Hepatocyte (in vitro differentiated cells): Measurements from ENCODE around the gene ZNF276.

Experiments used
- EZH2 ChIP-seq: fragments of 200-600 bp; sonication (generic); IDR thresholded peaks from 2 replicates; pipeline ENCODE4 v1.6.1; 2016; ENCODE audit warnings: antibody characterized with exemption, mild to moderate bottlenecking, borderline replicate concordance
- TF ChIP-seq, protein P1 (sequence below): fragments of 200-600 bp; sonication (generic); IDR thresholded peaks from 2 replicates; pipeline ENCODE4 v1.5.1; 2016; ENCODE audit warnings: antibody characterized with exemption, mild to moderate bottlenecking; ENCODE audit not compliant: poor library complexity

DNA sequence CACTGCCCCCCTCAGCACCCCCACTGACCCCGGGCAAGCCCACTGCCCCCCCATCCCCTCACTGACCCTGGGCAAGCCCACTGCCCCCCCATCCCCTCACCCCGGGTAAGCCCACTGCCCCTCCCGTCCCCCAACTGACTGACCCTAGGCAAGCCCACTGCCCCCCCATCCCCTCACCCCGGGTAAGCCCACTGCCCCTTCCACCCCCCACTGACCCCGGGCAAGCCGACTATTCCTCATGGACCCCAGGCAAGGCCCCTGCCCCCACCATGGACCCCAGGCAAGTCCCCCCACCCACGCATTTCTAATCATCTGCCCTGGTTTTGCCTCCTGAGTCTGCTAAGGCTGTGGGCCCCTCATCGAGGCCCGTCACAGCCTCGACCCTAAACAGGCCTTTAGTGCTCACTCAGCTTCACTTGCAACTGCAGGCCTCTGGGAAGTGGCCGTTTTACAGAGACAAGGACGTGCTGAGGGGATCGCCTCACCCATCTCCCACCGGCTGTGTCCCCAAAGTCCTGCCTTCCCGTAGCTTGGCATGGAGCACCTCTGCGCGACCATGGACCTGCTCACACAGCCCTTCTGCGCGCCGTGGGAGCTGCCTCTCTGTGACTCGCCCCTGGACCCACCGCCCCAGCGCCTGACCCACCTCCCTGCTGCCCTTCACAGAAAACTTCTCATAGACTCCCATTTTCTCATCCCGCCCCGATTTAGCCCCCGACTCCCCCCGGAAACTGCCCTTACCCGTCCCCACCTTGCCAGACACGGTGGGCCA, 4.2 kb upstream of the ZNF276 start:
- TF ChIP-seq, protein P1, sequence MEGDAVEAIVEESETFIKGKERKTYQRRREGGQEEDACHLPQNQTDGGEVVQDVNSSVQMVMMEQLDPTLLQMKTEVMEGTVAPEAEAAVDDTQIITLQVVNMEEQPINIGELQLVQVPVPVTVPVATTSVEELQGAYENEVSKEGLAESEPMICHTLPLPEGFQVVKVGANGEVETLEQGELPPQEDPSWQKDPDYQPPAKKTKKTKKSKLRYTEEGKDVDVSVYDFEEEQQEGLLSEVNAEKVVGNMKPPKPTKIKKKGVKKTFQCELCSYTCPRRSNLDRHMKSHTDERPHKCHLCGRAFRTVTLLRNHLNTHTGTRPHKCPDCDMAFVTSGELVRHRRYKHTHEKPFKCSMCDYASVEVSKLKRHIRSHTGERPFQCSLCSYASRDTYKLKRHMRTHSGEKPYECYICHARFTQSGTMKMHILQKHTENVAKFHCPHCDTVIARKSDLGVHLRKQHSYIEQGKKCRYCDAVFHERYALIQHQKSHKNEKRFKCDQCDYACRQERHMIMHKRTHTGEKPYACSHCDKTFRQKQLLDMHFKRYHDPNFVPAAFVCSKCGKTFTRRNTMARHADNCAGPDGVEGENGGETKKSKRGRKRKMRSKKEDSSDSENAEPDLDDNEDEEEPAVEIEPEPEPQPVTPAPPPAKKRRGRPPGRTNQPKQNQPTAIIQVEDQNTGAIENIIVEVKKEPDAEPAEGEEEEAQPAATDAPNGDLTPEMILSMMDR: no peak
- TF ChIP-seq EZH2: no peak
